Measurements from ENCODE around the gene XRCC2. TPM values are rescaled to one million over a fixed set of nuclear protein-coding genes. Genes with fewer than 3 reads are reported as not detected.

The XRCC2 gene
- total RNA-seq, 1 experiment from 2014 or later: 28.5 TPM

- Histone ChIP-seq H3K27me3 (replicated peaks; ENCODE audit: insufficient read depth, low read depth, low read length, poor library complexity) (no peaks in the 10 kb centered on the region), H3K9me3 (ENCODE audit: low read depth, low read length, poor library complexity, severe bottlenecking) (no peaks in the 10 kb centered on the region), H3K4me3 (ENCODE audit: low read depth, low read length, poor library complexity, severe bottlenecking) (no peak overlapping the region), H3K36me3 (ENCODE audit: insufficient read depth, low read length, poor library complexity, severe bottlenecking) (no peaks in the 10 kb centered on the region), H3K27ac (ENCODE audit: low read depth, low read length, poor library complexity, severe bottlenecking) (no peak overlapping the region), H3K4me1 (ENCODE audit: insufficient read depth, low read length, poor library complexity, severe bottlenecking) (no peaks in the 10 kb centered on the region)
- TF ChIP-seq EZH2 (IDR thresholded peaks at IDR 0.05; ENCODE audit: borderline replicate concordance, low read depth, low read length, poor library complexity, severe bottlenecking) (no peak), CTCF (conservative IDR thresholded peaks at IDR 0.05; ENCODE audit: low read depth, low read length) (no peak)
- BruUV-seq (replicated peaks): no TSS peak
- POLR2A ChIA-PET (ENCODE audit: low non-redundant PET): no interaction called here
- CTCF ChIA-PET: no interaction called here
- intact Hi-C loops (cut with micrococcal nuclease; ENCODE audit: unreplicated experiment): no loop called here
- no peak for DNase-seq (ENCODE audit: low spot score)
These were observed 67.3 kb downstream of the XRCC2 start for GRCh38 chr7:152608656-152609055.

- Histone ChIP-seq H3K9me3 (ENCODE audit: low read depth, low read length, poor library complexity, severe bottlenecking) (no peaks in the 10 kb centered on the region), H3K27ac (ENCODE audit: low read depth, low read length, poor library complexity, severe bottlenecking) (no peak overlapping the region), H3K4me1 (ENCODE audit: insufficient read depth, low read length, poor library complexity, severe bottlenecking) (no peaks in the 10 kb centered on the region), H3K4me3 (ENCODE audit: low read depth, low read length, poor library complexity, severe bottlenecking) (no peak overlapping the region), H3K27me3 (replicated peaks; ENCODE audit: insufficient read depth, low read depth, low read length, poor library complexity) (no peaks in the 10 kb centered on the region), H3K36me3 (ENCODE audit: insufficient read depth, low read length, poor library complexity, severe bottlenecking) (no peaks in the 10 kb centered on the region)
- intact Hi-C loops (cut with micrococcal nuclease; ENCODE audit: unreplicated experiment): no loop called here
- ChIA-PET CTCF (no interaction called here), POLR2A (ENCODE audit: low non-redundant PET) (no interaction called here)
- no peak for TF ChIP-seq CTCF (conservative IDR thresholded peaks at IDR 0.05; ENCODE audit: low read depth, low read length)
- no peak for TF ChIP-seq EZH2 (IDR thresholded peaks at IDR 0.05; ENCODE audit: borderline replicate concordance, low read depth, low read length, poor library complexity, severe bottlenecking)
- DNase-seq (ENCODE audit: low spot score): no peak
- BruUV-seq (replicated peaks): no TSS peak
These were observed 67.7 kb downstream of the XRCC2 start for GRCh38 chr7:152608208-152608607.

- BruUV-seq (replicated peaks): no TSS peak
- no peak for TF ChIP-seq EZH2 (IDR thresholded peaks at IDR 0.05; ENCODE audit: borderline replicate concordance, low read depth, low read length, poor library complexity, severe bottlenecking)
- TF ChIP-seq CTCF (conservative IDR thresholded peaks at IDR 0.05; ENCODE audit: low read depth, low read length): no peak
- H3K27ac ChIP-seq (ENCODE audit: low read depth, low read length, poor library complexity, severe bottlenecking): no peak overlapping the region
- no peaks in the 10 kb centered on the region for H3K9me3 ChIP-seq (ENCODE audit: low read depth, low read length, poor library complexity, severe bottlenecking)
- ChIA-PET CTCF (no interaction called here), POLR2A (ENCODE audit: low non-redundant PET) (no interaction called here)
- intact Hi-C loops (cut with micrococcal nuclease; ENCODE audit: unreplicated experiment): no loop called here
- no peaks in the 10 kb centered on the region for H3K4me1 ChIP-seq (ENCODE audit: insufficient read depth, low read length, poor library complexity, severe bottlenecking)
- H3K36me3 ChIP-seq (ENCODE audit: insufficient read depth, low read length, poor library complexity, severe bottlenecking): no peaks in the 10 kb centered on the region
- DNase-seq (ENCODE audit: low spot score): no peak
- no peak overlapping the region for H3K4me3 ChIP-seq (ENCODE audit: low read depth, low read length, poor library complexity, severe bottlenecking)
- H3K27me3 ChIP-seq (replicated peaks; ENCODE audit: insufficient read depth, low read depth, low read length, poor library complexity): no peaks in the 10 kb centered on the region
These were observed 68.9 kb downstream of the XRCC2 start for GRCh38 chr7:152607007-152607406.
